HG03095 (cell line): Measurements from ENCODE around the gene RHCE.
"Not testable (repeated sequence)": the region's sequence is repeated elsewhere in the genome, so short reads cannot be mapped to it uniquely, and the experiment has no call there.

Experiments
- ATAC-seq: cut with Tn5 transposase; IDR thresholded peaks from one replicate; pipeline ENCODE4 v1.9.1; 2021; ENCODE audit warnings: moderate library complexity; ENCODE audit not compliant: unreplicated experiment

Gene RHCE

DNA sequence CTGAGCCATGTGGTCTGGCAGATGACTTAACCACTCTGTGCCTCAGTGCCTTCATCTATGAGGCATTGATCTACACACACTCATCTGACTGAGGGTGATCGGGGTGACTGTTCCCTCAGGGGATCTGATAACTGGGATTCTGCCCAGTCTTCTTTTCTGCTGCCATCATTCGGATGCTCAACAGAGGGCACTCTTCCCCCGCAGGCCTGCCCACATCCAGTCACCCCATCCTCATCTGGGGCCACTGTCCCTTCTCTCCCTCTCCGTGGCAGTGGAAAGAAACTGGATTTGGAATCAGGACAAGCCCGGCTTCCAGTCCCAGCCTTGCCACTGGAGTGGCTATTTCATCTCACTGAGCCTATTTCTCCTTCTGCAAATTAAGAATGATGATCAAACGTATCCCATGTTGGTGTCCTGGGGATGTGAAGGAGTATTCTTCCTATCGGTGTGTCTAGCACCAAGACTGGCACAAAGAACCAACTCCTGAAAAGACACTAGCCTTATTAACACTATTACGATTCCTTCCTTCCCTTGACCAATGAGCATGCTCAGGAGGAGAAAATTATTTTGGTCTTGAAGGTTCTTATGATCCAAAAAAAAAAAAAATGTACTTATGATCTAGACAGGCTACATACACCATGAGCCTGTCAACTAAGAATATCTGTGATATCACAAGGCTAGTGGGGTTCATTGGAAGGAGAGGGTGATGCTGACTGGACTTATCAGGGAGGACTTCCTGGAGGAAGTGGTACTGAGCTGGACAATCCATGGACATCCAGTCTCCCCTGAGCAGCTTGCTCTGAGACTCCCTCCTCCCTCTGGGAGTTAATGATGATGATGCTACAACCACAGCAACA, 17.4 kb downstream of the RHCE start:
- not testable (repeated sequence) for ATAC-seq

DNA sequence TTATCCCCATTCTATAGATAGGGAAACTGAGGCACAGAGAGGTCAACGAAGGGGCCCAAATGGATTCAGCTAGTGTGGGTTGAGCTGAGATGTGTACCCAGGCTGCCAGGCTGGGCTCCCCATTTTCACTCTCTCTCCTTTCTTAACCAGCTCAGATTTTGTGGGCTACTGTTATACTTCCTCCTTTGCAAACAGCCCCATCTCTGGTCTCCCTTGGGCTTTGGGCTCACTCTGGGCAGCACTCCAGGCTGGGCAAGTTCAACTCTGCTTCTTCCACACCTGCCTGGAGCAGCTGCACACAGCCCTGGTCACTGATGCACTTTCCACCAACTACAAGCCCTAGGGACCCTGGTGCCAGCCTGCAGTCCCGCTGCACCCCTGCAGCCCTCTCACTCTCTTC, 22.5 kb downstream of the RHCE start:
- not testable (repeated sequence) for ATAC-seq

DNA sequence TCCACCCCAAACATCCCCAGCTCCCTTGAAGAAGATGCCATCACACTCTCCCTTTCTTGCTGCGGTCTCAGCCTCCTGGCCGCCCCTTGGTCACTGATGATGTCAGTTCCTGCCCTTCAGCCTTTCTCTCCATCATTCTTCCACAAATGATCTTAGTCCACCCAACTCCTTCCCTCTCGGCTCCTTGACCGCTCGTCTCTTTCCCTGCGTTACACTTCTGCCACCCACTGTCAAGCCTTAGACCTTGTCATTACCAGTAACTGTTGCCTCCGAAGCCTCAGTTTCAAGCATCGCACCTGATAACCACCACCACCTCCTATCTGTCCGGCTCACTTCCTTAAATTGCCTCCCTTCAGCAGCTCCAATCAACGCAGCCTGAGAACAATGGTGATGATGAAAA, 23.1 kb downstream of the RHCE start:
- ATAC-seq: not testable (repeated sequence)

DNA sequence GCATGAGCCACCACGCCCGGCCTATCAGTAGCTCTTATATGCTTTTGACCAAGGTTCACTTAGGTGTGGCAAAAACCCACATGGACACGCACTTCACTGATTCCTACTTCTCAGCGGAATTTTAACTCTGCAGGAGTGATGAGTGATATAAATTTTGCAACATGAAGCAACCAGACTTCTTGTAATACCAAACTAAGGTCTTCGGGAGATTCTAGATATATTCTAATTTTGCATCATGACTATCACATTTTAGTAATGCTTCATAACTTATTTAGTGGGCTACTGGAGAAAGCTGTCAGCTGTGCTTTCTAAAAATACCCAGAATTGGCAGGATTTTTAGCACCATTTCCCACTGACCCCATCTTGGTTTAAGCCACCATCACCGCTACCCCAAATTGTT, 27.8 kb downstream of the RHCE start:
- no peak for ATAC-seq

DNA sequence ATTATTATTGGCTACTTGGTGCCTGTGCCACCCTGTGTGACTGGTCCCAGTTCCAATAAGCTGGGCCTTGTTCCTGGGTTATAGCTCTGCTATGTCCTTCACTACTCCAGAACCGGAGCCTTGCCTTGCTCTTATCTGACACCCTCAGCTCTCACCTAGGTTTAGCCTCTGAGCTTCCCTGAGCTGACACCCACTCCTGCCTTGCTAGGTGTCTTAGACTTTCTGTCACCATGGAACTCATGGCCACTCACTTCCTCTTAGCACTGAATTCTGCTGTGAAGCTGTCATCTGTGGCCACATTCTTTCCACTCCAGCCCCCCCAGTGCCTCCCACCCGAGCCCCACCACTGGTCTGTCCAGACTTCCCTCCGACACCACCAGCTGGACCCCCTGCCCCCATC, 30.9 kb downstream of the RHCE start:
- not testable (repeated sequence) for ATAC-seq

DNA sequence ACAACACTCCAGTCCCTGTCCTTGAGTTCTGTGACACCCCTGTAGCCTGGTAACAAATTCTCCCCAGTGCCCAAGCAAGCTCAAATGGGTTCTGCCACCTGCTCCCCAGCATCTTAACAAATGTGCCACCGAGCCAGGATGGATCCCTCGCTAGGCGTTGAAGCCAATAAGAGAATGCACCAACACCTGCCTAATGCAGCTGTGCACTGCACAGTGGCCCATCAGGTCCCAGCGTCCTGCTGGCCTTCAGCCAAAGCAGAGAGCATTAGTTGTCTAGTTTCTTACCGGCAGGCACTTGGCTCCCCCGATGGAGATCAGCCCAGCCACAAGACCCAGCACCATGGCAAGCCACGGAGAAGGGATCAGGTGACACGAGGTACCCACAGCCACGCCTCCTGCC, 31.9 kb downstream of the RHCE start:
- ATAC-seq: not testable (repeated sequence)

DNA sequence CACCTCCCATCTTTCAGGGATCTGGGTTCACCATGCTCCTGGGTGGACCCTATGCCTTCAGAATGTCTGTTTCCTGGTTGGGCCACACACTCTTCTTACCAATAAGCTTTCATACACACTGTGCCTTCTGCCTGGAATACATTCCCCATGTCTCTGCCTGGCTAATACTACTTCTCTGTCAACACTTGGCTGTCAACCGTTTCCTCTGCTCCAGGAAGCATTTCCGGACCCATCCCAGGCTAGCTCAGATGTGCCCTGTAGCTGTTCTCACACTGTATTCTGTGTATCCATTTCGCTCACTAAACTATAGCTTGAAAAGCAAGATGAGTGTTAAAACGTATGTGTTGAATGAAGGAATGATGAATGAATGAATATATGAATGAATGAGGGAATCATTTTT, 33.5 kb downstream of the RHCE start:
- not testable (repeated sequence) for ATAC-seq

DNA sequence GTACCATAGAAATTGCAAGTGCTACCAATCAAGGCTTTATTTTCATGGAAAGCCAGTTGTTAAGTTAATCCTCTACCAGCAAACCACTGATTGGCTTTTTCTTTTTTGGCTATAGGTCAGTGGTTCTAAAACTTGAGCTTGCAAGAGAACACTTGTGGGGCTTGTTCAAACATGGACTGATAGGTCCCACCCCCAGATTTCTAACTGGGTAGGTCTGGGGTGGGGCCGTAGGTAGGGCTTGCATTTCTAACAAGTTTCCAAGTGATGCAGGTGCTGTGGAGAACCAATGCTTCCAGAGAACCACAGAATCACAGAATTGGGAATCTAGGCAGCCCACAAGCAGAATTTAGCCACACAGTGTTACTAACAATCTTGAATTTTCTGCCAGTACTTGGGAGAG, 36.8 kb downstream of the RHCE start:
- ATAC-seq: not testable (repeated sequence)

DNA sequence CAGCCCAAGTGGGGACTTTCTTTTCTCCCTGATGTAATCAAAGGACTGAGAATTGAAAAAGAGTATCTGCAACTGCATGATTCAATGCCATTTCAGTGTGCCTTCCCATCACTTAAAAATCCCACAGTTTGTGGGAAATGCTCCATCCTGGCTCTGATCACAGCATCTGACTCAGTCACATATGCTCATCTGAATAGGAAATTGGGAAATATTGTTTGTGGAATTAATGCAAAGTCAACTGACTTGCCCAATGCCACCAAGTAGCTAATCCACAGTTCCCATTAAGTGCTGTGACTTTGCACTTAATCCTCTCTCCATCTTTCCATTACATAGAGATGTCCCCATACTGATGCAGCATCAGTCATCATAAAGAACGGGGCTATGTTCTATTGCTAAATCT, 37.5 kb downstream of the RHCE start:
- ATAC-seq: not testable (repeated sequence)

DNA sequence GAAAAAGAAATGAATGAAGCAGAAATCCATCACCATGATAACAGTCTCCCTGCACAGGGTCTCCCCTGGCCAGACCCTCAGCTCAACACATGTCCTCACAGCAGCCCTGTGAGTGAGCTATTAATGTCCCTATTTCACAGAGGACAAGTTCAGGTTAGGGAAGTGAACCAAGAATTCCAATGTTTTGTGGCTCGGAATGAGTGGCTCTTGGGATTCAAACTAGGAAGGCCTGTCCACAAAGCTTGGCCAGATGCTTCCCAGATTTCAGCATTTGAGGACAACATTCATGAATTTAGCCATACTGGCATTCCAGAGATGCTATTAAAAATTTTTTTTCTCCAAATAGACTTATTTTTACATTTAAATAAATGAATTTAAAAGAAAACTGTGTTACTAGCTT, 38.1 kb downstream of the RHCE start:
- not testable (repeated sequence) for ATAC-seq

DNA sequence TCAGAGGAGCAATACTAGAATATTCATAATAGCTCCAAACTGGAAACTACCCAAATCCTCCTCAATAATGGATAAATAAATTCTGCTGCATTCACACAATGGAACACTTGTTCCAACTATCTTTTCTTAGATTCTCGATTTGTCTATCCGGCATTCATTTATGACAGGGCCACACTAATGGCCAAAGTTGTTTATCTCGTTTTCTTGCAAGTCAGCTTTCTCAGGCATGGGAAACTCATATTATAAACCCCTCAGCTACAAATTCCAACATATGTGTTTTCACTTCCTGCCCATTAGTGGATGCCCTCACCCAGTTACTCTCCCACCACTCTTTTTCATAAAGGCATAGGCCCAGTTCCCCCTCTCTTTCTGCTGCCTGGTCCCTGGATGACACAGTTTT, 42.3 kb downstream of the RHCE start:
- not testable (repeated sequence) for ATAC-seq

DNA sequence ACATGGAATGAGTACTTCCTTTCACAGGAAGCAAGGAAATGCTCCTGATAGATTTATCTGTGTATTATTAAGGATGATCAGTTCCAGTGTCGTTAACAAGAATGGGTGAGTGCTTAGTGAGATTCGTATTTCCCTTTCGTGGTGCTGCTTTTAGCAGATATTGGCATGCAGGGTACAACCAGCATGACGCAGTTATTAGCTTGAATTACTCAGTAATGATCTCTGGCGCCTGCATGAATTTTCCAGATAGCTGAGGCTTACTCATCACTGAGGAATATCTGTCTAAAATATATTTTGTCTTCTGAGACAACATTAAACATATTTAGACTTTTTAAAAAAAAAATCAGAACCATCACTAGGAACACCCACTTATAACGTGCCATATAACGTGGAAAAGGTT, 48.9 kb downstream of the RHCE start:
- ATAC-seq: not testable (repeated sequence)

DNA sequence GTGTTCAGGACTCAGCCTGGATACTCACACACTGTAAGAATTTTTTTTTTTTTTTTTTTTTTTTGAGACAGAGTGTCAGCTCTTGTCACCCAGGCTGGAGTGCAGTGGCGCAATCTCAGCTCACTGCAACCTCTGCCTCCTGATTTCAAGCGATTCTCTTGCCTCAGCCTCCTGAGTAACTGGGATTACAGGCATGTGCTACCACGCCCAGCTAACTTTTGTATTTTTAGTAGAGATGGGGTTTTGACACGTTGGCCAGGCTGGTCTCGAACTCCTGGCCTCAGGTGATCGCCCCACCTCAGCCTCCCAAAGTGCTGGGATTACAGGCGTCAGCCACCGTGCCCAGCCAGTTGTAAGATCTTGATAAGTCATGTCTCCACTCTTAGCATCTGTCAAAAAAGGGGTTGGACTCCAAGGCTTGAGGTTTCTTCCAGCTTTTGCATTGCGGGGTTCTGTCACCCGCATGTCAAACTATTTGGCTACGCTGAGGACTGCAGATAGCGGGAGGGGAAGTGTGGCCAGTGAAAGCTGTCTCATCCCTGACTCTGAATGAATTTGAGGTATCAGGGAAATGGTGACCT, 50.8 kb downstream of the RHCE start:
- ATAC-seq: not testable (repeated sequence)

DNA sequence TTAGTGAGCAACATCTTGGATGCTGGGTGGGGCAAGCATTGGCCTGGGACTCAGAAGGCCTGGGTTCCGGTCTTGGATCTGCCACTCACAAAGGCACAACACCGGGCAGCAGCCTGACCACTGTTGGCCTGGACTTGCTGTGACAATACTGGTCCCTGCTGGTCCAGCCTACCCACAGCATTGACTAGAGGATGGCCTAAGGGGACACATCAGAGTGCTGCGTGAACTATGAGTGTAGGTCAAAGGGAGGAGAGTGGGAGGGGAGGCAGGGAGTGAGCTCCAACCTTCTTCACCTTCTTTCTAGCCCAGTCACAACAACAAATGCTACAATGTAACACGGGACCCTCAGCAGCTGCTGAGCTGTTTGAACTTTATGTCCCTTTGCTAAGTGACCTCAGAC, 51.4 kb downstream of the RHCE start:
- ATAC-seq: no peak

DNA sequence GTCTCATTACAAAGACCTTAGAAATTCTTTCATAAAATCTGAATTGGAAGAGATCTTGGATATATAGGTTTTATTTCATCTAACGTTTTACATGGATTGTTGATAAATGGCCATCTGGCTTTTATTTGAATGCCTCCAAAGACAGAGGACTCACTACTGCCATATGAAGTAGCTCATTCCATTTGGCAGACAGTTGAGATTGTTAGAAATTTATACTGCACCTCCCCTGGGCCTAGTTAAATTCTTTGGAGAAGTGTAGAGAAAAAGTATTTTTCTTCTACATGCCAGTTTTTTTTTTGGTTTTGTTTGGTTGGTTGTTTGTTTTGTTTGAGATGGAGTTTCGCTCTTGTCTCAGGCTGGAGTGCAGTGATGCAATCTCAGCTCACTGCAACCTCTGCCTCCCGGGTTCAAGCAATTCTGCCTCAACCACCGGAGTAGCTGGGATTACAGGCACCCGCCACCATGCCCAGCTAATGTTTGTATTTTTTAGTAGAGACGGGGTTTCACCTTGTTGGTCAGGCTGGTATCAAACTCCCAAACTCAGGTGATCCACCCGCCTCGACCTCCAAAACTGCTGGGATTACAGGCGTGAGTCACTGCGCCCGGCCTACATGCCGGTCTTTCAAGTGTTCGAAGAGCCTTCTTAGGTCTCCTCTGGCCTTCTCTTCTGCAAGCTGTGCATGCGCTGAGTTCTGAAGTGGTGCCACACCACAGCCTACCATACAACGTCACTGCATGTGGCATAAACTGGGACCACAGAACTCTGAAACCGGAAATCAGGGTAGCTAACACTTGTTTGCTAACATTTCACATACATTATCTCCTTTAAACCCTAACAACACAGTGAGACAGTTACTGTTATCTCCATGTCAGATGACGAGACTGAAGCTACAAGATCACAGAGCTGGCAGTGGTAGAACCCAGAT, 57.7 kb downstream of the RHCE start:
- not testable (repeated sequence) for ATAC-seq

DNA sequence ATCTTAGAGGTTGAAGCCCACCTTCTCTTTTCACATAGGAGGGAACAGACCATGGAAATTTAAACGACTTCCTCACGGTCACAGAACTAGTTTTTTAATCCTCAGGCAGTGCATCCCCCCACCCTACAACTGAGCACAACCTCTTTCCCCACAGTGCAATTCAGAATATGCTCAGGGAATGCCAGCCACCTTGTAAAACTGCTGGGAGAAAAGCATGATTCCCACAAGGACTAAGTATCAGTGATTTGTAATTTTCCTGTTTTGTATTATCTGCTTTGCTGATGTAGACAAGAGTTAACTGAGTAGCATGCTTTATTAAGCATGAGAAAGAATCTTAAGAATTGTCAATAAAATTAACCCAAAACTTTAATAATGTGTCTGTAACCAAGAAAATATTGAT, 58.7 kb downstream of the RHCE start:
- ATAC-seq: no peak

DNA sequence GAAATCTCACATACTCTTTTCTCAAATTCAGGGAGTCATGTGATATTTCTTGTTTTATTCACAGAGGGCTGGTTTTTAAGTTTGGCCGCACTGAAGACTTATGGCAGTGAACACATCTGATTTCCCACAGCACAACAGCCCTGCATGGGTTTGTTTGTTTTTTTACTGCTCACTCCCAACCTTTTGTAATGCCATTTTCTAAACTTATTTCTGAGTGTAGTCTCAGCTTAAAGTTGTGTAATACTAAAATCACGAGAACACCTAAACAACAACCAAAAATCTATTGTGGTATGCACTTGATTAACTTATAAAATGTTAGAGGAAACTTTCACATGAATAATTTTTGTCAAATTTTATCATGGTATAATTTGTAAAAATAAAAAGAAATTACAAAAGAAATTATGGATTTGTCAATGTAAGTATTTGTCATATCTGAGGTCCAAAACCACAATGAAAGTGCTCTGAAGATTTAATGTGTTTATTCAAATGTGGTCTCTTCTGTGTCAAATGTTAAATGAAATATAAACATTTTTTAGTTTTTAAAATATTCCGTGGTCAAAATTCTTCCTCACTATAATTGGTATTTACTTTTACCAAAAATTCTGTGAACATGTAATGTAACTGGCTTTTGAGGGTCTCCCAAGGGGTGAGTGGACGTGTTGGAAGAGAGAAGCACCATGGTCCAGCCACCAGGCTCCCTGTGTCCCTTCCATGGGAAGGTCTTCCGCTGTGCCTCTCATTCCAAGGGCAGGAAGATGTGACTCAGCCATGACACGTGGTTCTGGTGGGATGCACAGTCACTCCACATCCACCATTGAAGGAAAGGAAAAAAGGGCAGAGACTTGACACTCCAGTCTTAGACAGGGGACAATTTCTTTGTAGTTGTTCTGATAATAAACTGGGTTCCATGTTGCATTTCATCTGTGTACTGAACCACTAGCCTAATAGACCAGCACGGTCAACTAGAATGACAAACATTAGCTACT, 59.7 kb downstream of the RHCE start:
- no peak for ATAC-seq

DNA sequence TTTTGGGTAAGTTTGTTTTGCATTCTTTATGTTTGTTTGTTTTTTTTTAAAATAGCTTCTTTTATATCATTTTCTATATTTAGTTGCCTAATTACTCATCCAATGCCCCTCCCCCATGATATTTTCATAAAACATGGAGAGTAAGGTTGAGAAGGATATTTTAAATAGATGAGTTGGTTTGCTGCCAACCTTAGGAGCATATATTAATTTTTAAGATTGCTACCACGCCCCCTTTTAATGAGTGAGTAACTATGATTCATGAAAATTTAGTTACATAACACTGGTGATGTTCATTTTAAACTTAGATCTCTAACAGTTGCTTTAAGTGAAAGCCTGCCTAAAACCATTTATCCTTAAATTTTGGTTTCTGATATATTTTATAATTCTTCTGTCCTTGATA, 63.8 kb downstream of the RHCE start:
- ATAC-seq: no peak

DNA sequence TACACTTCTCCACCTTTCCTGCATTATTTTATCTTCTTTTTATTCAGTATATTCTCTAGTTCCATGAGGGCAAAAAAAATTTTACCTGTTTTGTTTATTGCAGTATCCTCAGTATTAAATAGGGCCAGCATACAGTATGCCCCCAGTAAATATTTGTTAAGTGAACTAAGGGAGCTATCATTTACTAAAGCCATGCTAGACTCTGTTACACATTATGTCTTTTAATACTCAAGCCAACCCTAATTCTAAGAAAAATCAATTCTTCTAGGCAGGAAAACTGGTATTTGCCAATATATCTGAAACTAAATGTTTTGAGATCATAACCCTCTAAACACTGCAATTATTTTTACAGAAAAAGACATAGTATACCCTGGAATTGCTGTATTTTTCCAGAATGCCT, 64.2 kb downstream of the RHCE start:
- no peak for ATAC-seq

DNA sequence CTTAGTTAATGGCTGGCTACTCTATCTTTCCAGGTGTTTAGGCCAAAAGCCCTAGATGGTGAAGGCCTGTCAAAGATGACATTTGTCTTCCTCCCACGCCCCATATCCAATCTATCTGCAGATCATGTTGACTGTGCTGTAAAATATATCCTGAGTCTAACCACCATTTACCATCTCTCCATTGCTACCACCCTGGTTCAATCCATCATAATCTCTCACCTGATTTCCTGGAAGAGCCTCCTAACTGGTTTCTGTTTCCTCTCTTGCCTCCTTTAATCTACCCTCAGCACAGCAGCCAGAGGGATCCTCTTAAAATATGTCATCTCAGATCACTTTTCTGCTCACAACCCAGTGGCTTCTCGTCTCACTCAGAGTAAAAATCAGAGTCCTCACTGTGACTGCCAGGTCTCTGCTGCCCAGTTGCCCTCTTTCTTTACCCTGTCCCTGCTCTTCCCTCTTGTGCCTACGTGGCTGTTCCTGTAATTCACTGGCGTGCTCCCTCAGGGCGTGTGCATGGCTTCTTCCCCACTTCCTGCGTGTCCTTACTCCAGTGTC, 64.7 kb downstream of the RHCE start:
- no peak for ATAC-seq
